ENCODE results near the gene GAREM2. TPM values are rescaled to one million over a fixed set of nuclear protein-coding genes. Genes with fewer than 3 reads are reported as not detected.

GAREM2 gene
- total RNA-seq, 1 donor from 2014 or later = 27.5 TPM

DNA sequence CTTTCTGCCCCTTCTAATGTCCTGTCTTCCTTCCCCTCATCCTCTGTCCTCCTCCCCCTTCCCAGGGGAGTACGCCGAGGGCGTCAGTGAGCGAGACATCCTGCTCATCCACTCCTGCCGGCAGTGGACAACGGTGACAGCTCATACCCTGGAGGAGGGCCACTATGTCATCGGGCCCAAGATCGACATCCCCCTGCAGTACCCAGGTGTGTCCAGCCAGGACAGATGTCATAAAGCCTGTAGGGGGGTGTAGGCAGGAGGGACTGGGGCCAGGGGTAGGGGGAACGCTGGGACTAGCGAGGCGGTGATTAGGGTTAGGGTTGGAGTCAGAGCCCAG lies 3.4 kb downstream of the GAREM2 start:
- Mint-ChIP-seq H3K27me3 (ENCODE audit: low read depth) (peaks cover 30% of the 10 kb centered on the region), H3K9me3 (no peaks in the 10 kb centered on the region), H3K27ac (no peak overlapping the region), H3K4me3 (no peak overlapping the region), H3K4me1 (peaks cover 31% of the 10 kb centered on the region), H3K36me3 (peaks cover 3% of the 10 kb centered on the region)
- TF ChIP-seq, protein P1, sequence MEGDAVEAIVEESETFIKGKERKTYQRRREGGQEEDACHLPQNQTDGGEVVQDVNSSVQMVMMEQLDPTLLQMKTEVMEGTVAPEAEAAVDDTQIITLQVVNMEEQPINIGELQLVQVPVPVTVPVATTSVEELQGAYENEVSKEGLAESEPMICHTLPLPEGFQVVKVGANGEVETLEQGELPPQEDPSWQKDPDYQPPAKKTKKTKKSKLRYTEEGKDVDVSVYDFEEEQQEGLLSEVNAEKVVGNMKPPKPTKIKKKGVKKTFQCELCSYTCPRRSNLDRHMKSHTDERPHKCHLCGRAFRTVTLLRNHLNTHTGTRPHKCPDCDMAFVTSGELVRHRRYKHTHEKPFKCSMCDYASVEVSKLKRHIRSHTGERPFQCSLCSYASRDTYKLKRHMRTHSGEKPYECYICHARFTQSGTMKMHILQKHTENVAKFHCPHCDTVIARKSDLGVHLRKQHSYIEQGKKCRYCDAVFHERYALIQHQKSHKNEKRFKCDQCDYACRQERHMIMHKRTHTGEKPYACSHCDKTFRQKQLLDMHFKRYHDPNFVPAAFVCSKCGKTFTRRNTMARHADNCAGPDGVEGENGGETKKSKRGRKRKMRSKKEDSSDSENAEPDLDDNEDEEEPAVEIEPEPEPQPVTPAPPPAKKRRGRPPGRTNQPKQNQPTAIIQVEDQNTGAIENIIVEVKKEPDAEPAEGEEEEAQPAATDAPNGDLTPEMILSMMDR (IDR thresholded peaks at IDR 0.05; ENCODE audit: unreplicated experiment) = no peak
- DNase-seq (ENCODE audit: low spot score in 2 of 2, unreplicated experiment in 2 of 2) = peak in 1 of 2 experiments; percentile 35

GRCh38 chr2:26177122-26177521 lies 4.2 kb downstream of the GAREM2 start:
- DNase-seq (ENCODE audit: low spot score in 2 of 2, unreplicated experiment in 2 of 2) = peak in 1 of 2 experiments; percentile 19
- Mint-ChIP-seq H3K36me3 (peaks cover 3% of the 10 kb centered on the region), H3K27ac (no peak overlapping the region), H3K27me3 (ENCODE audit: low read depth) (peaks cover 22% of the 10 kb centered on the region), H3K4me3 (no peak overlapping the region), H3K4me1 (peaks cover 28% of the 10 kb centered on the region), H3K9me3 (no peaks in the 10 kb centered on the region)
- TF ChIP-seq, protein P1 (IDR thresholded peaks at IDR 0.05; ENCODE audit: unreplicated experiment) = no peak

GRCh38 chr2:26178246-26178645 lies 5.4 kb downstream of the GAREM2 start:
- H3K4me3 Mint-ChIP-seq = peak overlapping the region; percentile 65
- H3K27ac Mint-ChIP-seq = no peak overlapping the region
- TF ChIP-seq, protein P1 (IDR thresholded peaks at IDR 0.05; ENCODE audit: unreplicated experiment) = no peak
- H3K36me3 Mint-ChIP-seq = peaks cover 3% of the 10 kb centered on the region
- peaks cover 19% of the 10 kb centered on the region for H3K27me3 Mint-ChIP-seq (ENCODE audit: low read depth)
- no peak for DNase-seq (ENCODE audit: low spot score in 2 of 2, unreplicated experiment in 2 of 2)
- H3K4me1 Mint-ChIP-seq = peaks cover 28% of the 10 kb centered on the region
- no peaks in the 10 kb centered on the region for H3K9me3 Mint-ChIP-seq

DNA sequence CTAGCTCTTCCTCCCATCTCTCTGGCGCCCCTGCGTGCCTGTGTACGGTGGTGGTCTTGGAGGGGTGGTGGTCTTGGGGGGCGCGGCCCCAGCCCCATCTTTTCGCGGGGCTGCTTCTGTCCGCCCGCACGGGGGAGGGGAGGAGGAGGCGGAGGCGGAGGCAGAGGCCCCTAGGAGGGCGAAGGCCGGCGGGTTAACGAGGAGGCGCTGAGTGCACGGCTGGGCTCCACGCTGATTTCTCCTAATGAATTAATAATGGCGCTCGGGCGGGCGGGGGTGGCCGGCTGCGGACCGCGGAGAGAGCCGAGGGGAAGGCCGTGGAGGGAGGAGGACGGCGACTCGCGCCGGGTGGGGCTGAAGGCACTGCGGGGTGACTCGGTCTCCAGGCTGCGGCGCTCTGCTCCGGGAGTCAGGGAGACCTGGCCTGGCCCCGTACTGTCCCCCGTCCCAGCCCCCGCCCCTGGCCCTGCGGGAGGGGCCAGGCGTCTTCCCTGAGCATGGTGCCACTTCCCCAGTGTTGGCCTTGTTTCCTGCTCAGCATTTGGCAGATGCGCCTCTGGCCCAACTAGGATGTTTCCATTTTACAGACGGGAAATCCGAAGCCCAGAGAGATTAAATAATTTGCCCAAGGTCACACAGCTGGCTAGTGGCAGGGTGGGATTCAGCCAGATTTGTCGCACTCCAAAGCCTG lies 6.0 kb downstream of the GAREM2 start:
- H3K9me3 Mint-ChIP-seq = no peaks in the 10 kb centered on the region
- H3K4me3 Mint-ChIP-seq = peak overlapping the region; percentile 65

GRCh38 chr2:26179446-26179913 lies 6.6 kb downstream of the GAREM2 start:
- TF ChIP-seq, protein P1 (IDR thresholded peaks at IDR 0.05; ENCODE audit: unreplicated experiment) = no peak
- no peak overlapping the region for H3K27ac Mint-ChIP-seq
- no peak for DNase-seq (ENCODE audit: low spot score in 2 of 2, unreplicated experiment in 2 of 2)
- H3K4me1 Mint-ChIP-seq = peaks cover 28% of the 10 kb centered on the region
- peaks cover 19% of the 10 kb centered on the region for H3K27me3 Mint-ChIP-seq (ENCODE audit: low read depth)
- H3K36me3 Mint-ChIP-seq = peaks cover 3% of the 10 kb centered on the region
- H3K9me3 Mint-ChIP-seq = no peaks in the 10 kb centered on the region
- H3K4me3 Mint-ChIP-seq = peak overlapping the region; percentile 65

More for the DNA sequence above, 6.0 kb downstream of the GAREM2 start:
- TF ChIP-seq, protein P1 (IDR thresholded peaks at IDR 0.05; ENCODE audit: unreplicated experiment) = no peak
- DNase-seq (ENCODE audit: low spot score in 2 of 2, unreplicated experiment in 2 of 2) = no peak
- peaks cover 22% of the 10 kb centered on the region for H3K27me3 Mint-ChIP-seq (ENCODE audit: low read depth)
- H3K27ac Mint-ChIP-seq = no peak overlapping the region
- peaks cover 31% of the 10 kb centered on the region for H3K4me1 Mint-ChIP-seq
- H3K36me3 Mint-ChIP-seq = peaks cover 3% of the 10 kb centered on the region
